HL-60/S4 treated with retinoic acid at 250 ng/mL for 4 days and 3 days (cell line): ENCODE results near the gene UBL7.
"Not testable (repeated sequence)": the region's sequence is repeated elsewhere in the genome, so short reads cannot be mapped to it uniquely, and the experiment has no call there.

ENCODE experiments used
- in situ Hi-C: fragments of 300-500 bp; cut with MboI; formaldehyde crosslinking; loops from 2 replicates; pipeline ENCODE4 v1.7.0; 2022; ENCODE audit warnings: low sequenced_read_pairs

UBL7 gene

GRCh38 chr15:74464216-74464615 is 3.3 kb upstream of the UBL7 start:
- in situ Hi-C loops, result no loop called here

GRCh38 chr15:74463634-74464033 is 2.7 kb upstream of the UBL7 start:
- in situ Hi-C loops, result no loop called here

GRCh38 chr15:74461847-74462511 is 1.0 kb upstream of the UBL7 start:
- in situ Hi-C loops, result no loop called here

- in situ Hi-C loops, result no loop called here
These were observed 662 bp downstream of the UBL7 start for GRCh38 chr15:74460298-74460697.

GRCh38 chr15:74459798-74460197 is 1.2 kb downstream of the UBL7 start:
- in situ Hi-C loops, result not testable (repeated sequence)

GRCh38 chr15:74458473-74458872 is 2.5 kb downstream of the UBL7 start:
- in situ Hi-C loops, result no loop called here

GRCh38 chr15:74457036-74457435 is 3.9 kb downstream of the UBL7 start:
- in situ Hi-C loops, result not testable (repeated sequence)

- in situ Hi-C loops, result no loop called here
These were observed 6.0 kb downstream of the UBL7 start for GRCh38 chr15:74454764-74455500.

- in situ Hi-C loops, result no loop called here
These were observed 6.8 kb downstream of the UBL7 start for GRCh38 chr15:74453925-74454763.

- in situ Hi-C loops, result no loop called here
These were observed 8.8 kb downstream of the UBL7 start for GRCh38 chr15:74451861-74452835.

- in situ Hi-C loops, result no loop called here
These were observed 9.6 kb downstream of the UBL7 start for GRCh38 chr15:74451322-74451721.

- in situ Hi-C loops, result no loop called here
These were observed 11.2 kb downstream of the UBL7 start for GRCh38 chr15:74449643-74450205.

- in situ Hi-C loops, result no loop called here
These were observed 11.9 kb downstream of the UBL7 start for GRCh38 chr15:74449095-74449494.

- in situ Hi-C loops, result no loop called here
These were observed 14.9 kb downstream of the UBL7 start for GRCh38 chr15:74445816-74446763.

GRCh38 chr15:74444106-74445062 is 16.6 kb downstream of the UBL7 start:
- in situ Hi-C loops, result loop anchor here (5.0 kb wide), 1 partner anchor 57 kb away; no protein-coding TSS in a partner anchor

- in situ Hi-C loops, result loop anchor here (5.0 kb wide), 1 partner anchor 56 kb away; no protein-coding TSS in a partner anchor
These were observed 17.7 kb downstream of the UBL7 start for GRCh38 chr15:74443100-74443909.

GRCh38 chr15:74442604-74443003 is 18.4 kb downstream of the UBL7 start:
- in situ Hi-C loops, result loop anchor here (5.0 kb wide), 1 partner anchor 55 kb away; no protein-coding TSS in a partner anchor
